GM23248 (cell line): ENCODE measurements around the gene SLC35F4.

ENCODE experiments used
- EZH2 ChIP-seq: fragments of 200-600 bp; sonication (generic); IDR thresholded peaks from 2 replicates; pipeline ENCODE4 v1.6.1; 2018; ENCODE audit warnings: antibody characterized with exemption, mild to moderate bottlenecking; ENCODE audit not compliant: insufficient read depth, poor library complexity, severe bottlenecking
- EZH2phosphoT487 ChIP-seq: fragments of 200-600 bp; sonication (generic); IDR thresholded peaks from 2 replicates; pipeline ENCODE4 v1.6.1; 2018; ENCODE audit warnings: antibody characterized with exemption, moderate library complexity, mild to moderate bottlenecking, low read depth; ENCODE audit not compliant: insufficient read depth

- TF ChIP-seq EZH2 (no peak), EZH2phosphoT487 (no peak)
Measured at GRCh38 chr14:57714487-57714931, 151.4 kb downstream of the SLC35F4 start.
